Brain microvascular endothelial cell (primary cell): ENCODE data around the gene FRMPD4.

Source experiments
- DNase-seq: peaks from one replicate; pipeline ENCODE4 v3.0.0-alpha.2; 2020
- H3K27ac ChIP-seq: fragments of 250-450 bp; sonication (Bioruptor Pico); 2 replicates; pipeline ENCODE4 v1.5.1; 2020; ENCODE audit warnings: mild to moderate bottlenecking, moderate library complexity
- H3K27me3 ChIP-seq: fragments of 250-450 bp; sonication (Bioruptor Pico); replicated peaks from 2 replicates; pipeline ENCODE4 v1.5.1; 2020; ENCODE audit warnings: mild to moderate bottlenecking
- H3K36me3 ChIP-seq: fragments of 250-450 bp; sonication (Bioruptor Pico); replicated peaks from 2 replicates; pipeline ENCODE4 v1.5.1; 2020; ENCODE audit warnings: mild to moderate bottlenecking
- H3K4me3 ChIP-seq: 2 replicates; pipeline ENCODE4 v1.5.1; 2011; ENCODE audit warnings: low read depth, mild to moderate bottlenecking, control low read depth, low read length, moderate library complexity
- CTCF ChIP-seq: IDR thresholded peaks from 2 replicates; pipeline ENCODE4 v1.5.1; 2011; ENCODE audit warnings: low read depth, mild to moderate bottlenecking, moderate library complexity, low read length, control low read depth, inconsistent platforms; ENCODE audit errors: missing control alignments
- in situ Hi-C: cut with HindIII; loops from 2 replicates; pipeline ENCODE4 v1.10.0; 2017; ENCODE audit warnings: low sequenced_read_pairs, low pct_ligation_motif_present

The FRMPD4 gene

GRCh38 chrX:12396584-12396983 lies 258.3 kb downstream of the FRMPD4 start:
- H3K36me3 ChIP-seq, result no peaks in the 10 kb centered on the region
- in situ Hi-C loops, result no loop called here
- H3K27me3 ChIP-seq, result no peaks in the 10 kb centered on the region
- DNase-seq, result no peak
- H3K4me3 ChIP-seq, result no peak overlapping the region
- no peak overlapping the region for H3K27ac ChIP-seq
- TF ChIP-seq CTCF, result no peak

GRCh38 chrX:12400218-12400617 lies 261.9 kb downstream of the FRMPD4 start:
- in situ Hi-C loops, result no loop called here

GRCh38 chrX:12401252-12401651 lies 263.0 kb downstream of the FRMPD4 start:
- Histone ChIP-seq H3K27ac (no peak overlapping the region), H3K4me3 (no peak overlapping the region), H3K27me3 (no peaks in the 10 kb centered on the region), H3K36me3 (no peaks in the 10 kb centered on the region)
- TF ChIP-seq CTCF, result no peak
- in situ Hi-C loops, result no loop called here
- no peak for DNase-seq

More at GRCh38 chrX:12400218-12400617, 261.9 kb downstream of the FRMPD4 start:
- H3K36me3 ChIP-seq, result no peaks in the 10 kb centered on the region
- H3K4me3 ChIP-seq, result no peak overlapping the region
- DNase-seq, result no peak
- no peak overlapping the region for H3K27ac ChIP-seq
- TF ChIP-seq CTCF, result no peak
- H3K27me3 ChIP-seq, result no peaks in the 10 kb centered on the region

GRCh38 chrX:12403474-12404082 lies 265.3 kb downstream of the FRMPD4 start:
- no peak for DNase-seq
- in situ Hi-C loops, result no loop called here
- no peak overlapping the region for H3K4me3 ChIP-seq
- H3K36me3 ChIP-seq, result no peaks in the 10 kb centered on the region
- no peaks in the 10 kb centered on the region for H3K27me3 ChIP-seq
- no peak overlapping the region for H3K27ac ChIP-seq
- no peak for TF ChIP-seq CTCF

GRCh38 chrX:12405306-12405705 lies 267.0 kb downstream of the FRMPD4 start:
- Histone ChIP-seq H3K27ac (no peak overlapping the region), H3K4me3 (no peak overlapping the region), H3K36me3 (no peaks in the 10 kb centered on the region), H3K27me3 (no peaks in the 10 kb centered on the region)
- DNase-seq, result no peak
- TF ChIP-seq CTCF, result no peak
- in situ Hi-C loops, result no loop called here

GRCh38 chrX:12410523-12410922 lies 272.2 kb downstream of the FRMPD4 start:
- no peaks in the 10 kb centered on the region for H3K27me3 ChIP-seq
- no peaks in the 10 kb centered on the region for H3K36me3 ChIP-seq
- no peak for DNase-seq
- H3K4me3 ChIP-seq, result no peak overlapping the region
- TF ChIP-seq CTCF, result no peak
- in situ Hi-C loops, result no loop called here
- H3K27ac ChIP-seq, result no peak overlapping the region
